HepG2 (cell line): Measurements from ENCODE around the gene PUM1. TPM values are rescaled to one million over a fixed set of nuclear protein-coding genes. Genes with fewer than 3 reads are reported as not detected.

Source experiments
- BORCS8-MEF2B ChIP-seq: sonication (generic); formaldehyde crosslinking; IDR thresholded peaks from 2 replicates; pipeline ENCODE4 v1.8.0; 2022; ENCODE audit warnings: mild to moderate bottlenecking, missing genetic modification reagents
- CBX1 ChIP-seq: IDR thresholded peaks from one replicate; pipeline ENCODE4 v1.6.1; 2016; ENCODE audit warnings: antibody characterized with exemption, low read depth
- CERS6 ChIP-seq: sonication (generic); formaldehyde crosslinking; IDR thresholded peaks from 2 replicates; pipeline ENCODE4 v1.5.0; 2020; ENCODE audit warnings: missing genetic modification reagents
- CTCF ChIP-seq: sonication (generic); formaldehyde crosslinking; IDR thresholded peaks from 2 replicates; pipeline ENCODE4 v1.5.0; 2020; ENCODE audit warnings: mild to moderate bottlenecking, missing genetic modification reagents, moderate library complexity
- GPBP1L1 ChIP-seq: sonication (generic); formaldehyde crosslinking; IDR thresholded peaks from 2 replicates; pipeline ENCODE4 v1.5.0; 2020; ENCODE audit warnings: mild to moderate bottlenecking, missing genetic modification reagents
- HNRNPH1 ChIP-seq: fragments of 200-400 bp; formaldehyde crosslinking; optimal IDR thresholded peaks from 2 replicates; pipeline ENCODE3; 2017; ENCODE audit warnings: mild to moderate bottlenecking, low read depth, low read length
- IRF2 ChIP-seq: IDR thresholded peaks from 2 replicates; pipeline ENCODE4 v1.6.1; 2018; ENCODE audit warnings: missing genetic modification reagents, missing compliant biosample characterization
- KAT8 ChIP-seq: IDR thresholded peaks from 2 replicates; pipeline ENCODE4 v1.6.1; 2016; ENCODE audit warnings: missing genetic modification reagents, missing compliant biosample characterization
- NFIB ChIP-seq: sonication (generic); formaldehyde crosslinking; IDR thresholded peaks from 2 replicates; pipeline ENCODE4 v1.9.0; 2021; ENCODE audit warnings: missing genetic modification reagents, mild to moderate bottlenecking, borderline replicate concordance
- NFKBIZ ChIP-seq: IDR thresholded peaks from 2 replicates; pipeline ENCODE4 v1.6.1; 2018; ENCODE audit warnings: missing genetic modification reagents, missing compliant biosample characterization
- PCBP2 ChIP-seq: fragments of 200-400 bp; formaldehyde crosslinking; optimal IDR thresholded peaks from 2 replicates; pipeline ENCODE3; 2018; ENCODE audit warnings: low read length, low read depth; ENCODE audit not compliant: poor library complexity, severe bottlenecking
- SALL1 ChIP-seq: sonication (generic); formaldehyde crosslinking; IDR thresholded peaks from 2 replicates; pipeline ENCODE4 v1.8.0; 2022; ENCODE audit warnings: mild to moderate bottlenecking, missing genetic modification reagents
- SIX1 ChIP-seq: sonication (generic); formaldehyde crosslinking; IDR thresholded peaks from 2 replicates; pipeline ENCODE4 v1.4.0; 2020; ENCODE audit warnings: missing genetic modification reagents, borderline replicate concordance
- SNRNP70 ChIP-seq: fragments of 200-400 bp; formaldehyde crosslinking; IDR thresholded peaks from 2 replicates; pipeline ENCODE4 v1.6.1; 2017; ENCODE audit warnings: mild to moderate bottlenecking, low read depth, low read length, moderate library complexity
- TCF12 ChIP-seq, 2 experiments: fragments of 450-650 bp in 1 of 2; sonication (generic) in 1 of 2; formaldehyde crosslinking in 1 of 2; IDR thresholded peaks; 2 replicates each; pipeline versions ENCODE4 v1.6.1 to v1.8.0; 2017 to 2022; ENCODE audit warnings: antibody characterized with exemption in 1 of 2, mild to moderate bottlenecking in 1 of 2, missing genetic modification reagents in 1 of 2, moderate library complexity in 1 of 2
- ZBTB34 ChIP-seq: sonication (generic); formaldehyde crosslinking; IDR thresholded peaks from 2 replicates; pipeline ENCODE4 v1.8.0; 2022; ENCODE audit warnings: mild to moderate bottlenecking, missing genetic modification reagents
- ZBTB43 ChIP-seq: sonication (generic); formaldehyde crosslinking; conservative IDR thresholded peaks from 2 replicates; pipeline ENCODE4 v1.4.0; 2020; ENCODE audit warnings: missing genetic modification reagents
- ZFY ChIP-seq: sonication (generic); formaldehyde crosslinking; IDR thresholded peaks from 2 replicates; pipeline ENCODE4 v1.4.0; 2020; ENCODE audit warnings: missing genetic modification reagents
- ZMYM3 ChIP-seq: sonication (generic); formaldehyde crosslinking; IDR thresholded peaks from 2 replicates; pipeline ENCODE4 v1.5.1; 2020; ENCODE audit warnings: mild to moderate bottlenecking, missing genetic modification reagents
- ZNF121 ChIP-seq: sonication (generic); formaldehyde crosslinking; IDR thresholded peaks from 2 replicates; pipeline ENCODE4 v1.5.0; 2020; ENCODE audit warnings: mild to moderate bottlenecking, missing genetic modification reagents
- ZNF264 ChIP-seq: sonication (generic); formaldehyde crosslinking; IDR thresholded peaks from 2 replicates; pipeline ENCODE4 v1.4.0; 2020; ENCODE audit warnings: missing genetic modification reagents
- ZNF432 ChIP-seq: sonication (generic); formaldehyde crosslinking; IDR thresholded peaks from 2 replicates; pipeline ENCODE4 v1.5.0; 2020; ENCODE audit warnings: missing genetic modification reagents, mild to moderate bottlenecking, borderline replicate concordance
- ZNF451 ChIP-seq: sonication (generic); formaldehyde crosslinking; IDR thresholded peaks from 2 replicates; pipeline ENCODE4 v1.5.0; 2020; ENCODE audit warnings: mild to moderate bottlenecking, missing genetic modification reagents
- ZNF567 ChIP-seq: sonication (generic); formaldehyde crosslinking; IDR thresholded peaks from 2 replicates; pipeline ENCODE4 v1.8.1; 2023; ENCODE audit warnings: mild to moderate bottlenecking, missing genetic modification reagents, borderline replicate concordance
- polyA plus RNA-seq, 8 experiments: library from polyadenylated mRNA; depleted of rRNA in 3 of 8; stranded (reverse) in 7 of 8; unstranded in 1 of 8; fragments of >200 nt; fragmentation: Illumina TruSeq in 4 of 8; extraction: Trizol in 4 of 8; gene quantifications; 2 replicates each; pipeline versions ENCODE4 v1.2.1 to v1.2.3, GENCODE V29; 2011 to 2016; ENCODE audit warnings: low read depth in 4 of 8, missing spikeins in 1 of 8, mixed read lengths in 1 of 8; ENCODE audit not compliant: insufficient read depth in 1 of 8
- total RNA-seq, 5 experiments: library from RNA; depleted of rRNA; stranded (reverse); fragments of >200 nt; fragmentation: Illumina TruSeq; extraction: Trizol; gene quantifications; 2 replicates each; pipeline ENCODE4 v1.2.3, GENCODE V29; 2016; ENCODE audit warnings: low read depth in 1 of 5

Gene PUM1
- total and polyA plus RNA-seq, 2 of the 13 experiments (the other 11 are each of a cell fraction or from before 2014, with no cell fraction given): 64.7 to 91.0 TPM

GRCh38 chr1:30892671-30893073, 172.8 kb downstream of the PUM1 start (continued):
- no peak for TF ChIP-seq ZNF451 (CRISPR knock-in tag)
- TF ChIP-seq NFIB (CRISPR knock-in tag): no peak
- TF ChIP-seq ZBTB34 (CRISPR knock-in tag): no peak
- no peak for TF ChIP-seq CERS6
- TF ChIP-seq ZNF567 (CRISPR knock-in tag): no peak
- no peak for TF ChIP-seq HNRNPH1
- no peak for TF ChIP-seq ZNF121 (CRISPR knock-in tag)
- peak; percentile 73; the same call in 1 of the 2 replicates for TF ChIP-seq SALL1
- TF ChIP-seq NFKBIZ (CRISPR knock-in tag): no peak
- TF ChIP-seq PCBP2: no peak
- TF ChIP-seq BORCS8-MEF2B (CRISPR knock-in tag): peak; percentile 58; the same call in 1 of the 2 replicates
- no peak for TF ChIP-seq CBX1
- TF ChIP-seq ZBTB43 (CRISPR knock-in tag): no peak
- TF ChIP-seq ZNF264 (CRISPR knock-in tag): no peak
- TF ChIP-seq GPBP1L1: no peak
- TF ChIP-seq TCF12 (IDR thresholded peaks at IDR 0.05): no peak
- no peak for TF ChIP-seq TCF12 (CRISPR knock-in tag; IDR thresholded peaks at IDR 0.05)
- TF ChIP-seq SNRNP70: no peak
- no peak for TF ChIP-seq ZFY (CRISPR knock-in tag)
- no peak for TF ChIP-seq SIX1 (CRISPR knock-in tag)
- no peak for TF ChIP-seq CTCF
- TF ChIP-seq IRF2 (CRISPR knock-in tag): no peak
- TF ChIP-seq ZNF432 (CRISPR knock-in tag): no peak
- peak; percentile 60; the same call in 1 of the 2 replicates for TF ChIP-seq ZMYM3 (CRISPR knock-in tag)
- TF ChIP-seq KAT8 (CRISPR knock-in tag): no peak
